GM21529 (cell line): Measurements from ENCODE around the gene PABPN1L.
"Not testable (repeated sequence)": the region's sequence is repeated elsewhere in the genome, so short reads cannot be mapped to it uniquely, and the experiment has no call there.

Experiments used
- ATAC-seq: cut with Tn5 transposase; IDR thresholded peaks from one replicate; pipeline ENCODE4 v1.9.1; 2021; ENCODE audit not compliant: unreplicated experiment

The PABPN1L gene

DNA sequence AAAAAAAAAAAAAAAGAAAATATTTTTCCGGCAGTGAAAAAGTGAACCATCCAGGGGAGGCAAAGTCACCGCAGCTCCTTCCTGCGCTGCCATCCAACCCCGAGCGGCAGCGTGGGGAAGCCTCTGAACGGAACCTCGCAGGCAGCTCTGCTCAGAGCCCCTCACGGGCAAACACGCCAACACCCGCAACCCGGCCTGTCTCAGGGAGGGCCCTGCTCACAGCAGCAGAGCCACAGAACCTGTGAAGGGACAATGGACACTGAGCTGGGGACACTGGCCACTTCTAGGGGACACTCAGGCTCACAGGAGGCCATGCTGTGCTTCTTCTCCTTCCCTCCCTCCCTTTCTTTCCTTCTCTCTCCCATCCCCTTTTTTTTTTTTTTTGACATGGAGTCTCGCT lies 33.4 kb downstream of the PABPN1L start:
- ATAC-seq: no peak

GRCh38 chr16:88831838-88832237 lies 34.6 kb downstream of the PABPN1L start:
- no peak for ATAC-seq

DNA sequence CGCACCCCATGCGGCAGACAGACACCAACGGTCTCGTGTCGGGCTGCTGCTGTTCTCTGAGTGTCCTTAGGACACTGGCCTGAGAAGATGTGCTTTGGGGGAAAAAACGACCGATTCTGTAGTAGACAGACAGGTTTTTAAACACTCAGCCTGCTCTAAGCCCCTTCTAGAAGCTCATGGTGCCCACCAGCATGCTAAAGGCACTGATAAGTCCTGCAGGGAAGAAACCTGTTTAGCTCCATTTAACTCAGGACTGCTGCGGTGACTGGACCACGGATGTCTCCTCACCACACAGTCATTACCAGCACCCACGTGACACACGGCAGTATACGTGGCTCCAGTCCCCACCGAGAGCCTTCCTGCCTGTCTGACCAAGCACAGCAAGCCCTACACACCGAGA lies 35.7 kb downstream of the PABPN1L start:
- no peak for ATAC-seq

DNA sequence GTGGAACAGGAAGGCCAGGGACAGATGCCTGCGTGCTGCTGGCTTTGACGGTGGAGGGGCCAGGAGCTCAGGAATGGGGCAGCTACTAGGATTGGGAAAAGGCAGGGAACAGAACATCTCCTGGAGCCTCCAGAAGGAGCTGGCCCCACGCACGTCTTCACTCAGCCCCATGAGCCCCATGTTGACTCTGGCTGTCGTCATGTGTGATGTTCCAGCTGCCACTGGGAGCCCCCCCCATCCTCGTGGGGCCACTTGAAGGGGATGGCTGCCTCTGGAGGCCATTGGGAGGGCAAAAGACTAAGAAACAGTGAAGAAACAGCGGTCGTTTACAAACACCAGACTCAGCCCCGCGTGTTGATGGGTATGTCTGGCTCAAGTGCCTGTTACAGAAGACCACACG lies 36.2 kb downstream of the PABPN1L start:
- no peak for ATAC-seq

DNA sequence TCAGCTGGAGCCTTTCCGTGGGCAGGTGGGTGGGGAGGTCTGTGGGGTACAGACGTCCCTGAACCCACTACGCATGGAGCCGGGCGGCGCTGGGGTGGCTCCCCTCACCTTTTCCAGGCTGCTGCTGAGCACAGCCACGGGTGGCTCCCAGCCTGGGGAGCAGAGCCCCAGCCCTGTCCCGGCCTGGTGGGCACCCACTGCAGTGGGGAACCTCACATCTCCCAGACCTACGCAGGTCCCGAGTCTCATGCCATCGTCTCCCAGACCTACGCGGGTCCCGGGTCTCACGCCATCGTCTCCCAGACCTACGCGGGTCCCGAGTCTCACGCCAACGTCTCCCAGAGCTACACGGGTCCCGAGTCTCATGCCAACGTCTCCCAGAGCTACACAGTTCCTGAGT lies 37.7 kb downstream of the PABPN1L start:
- ATAC-seq: no peak

GRCh38 chr16:88827727-88828126 lies 38.7 kb downstream of the PABPN1L start:
- ATAC-seq: no peak

DNA sequence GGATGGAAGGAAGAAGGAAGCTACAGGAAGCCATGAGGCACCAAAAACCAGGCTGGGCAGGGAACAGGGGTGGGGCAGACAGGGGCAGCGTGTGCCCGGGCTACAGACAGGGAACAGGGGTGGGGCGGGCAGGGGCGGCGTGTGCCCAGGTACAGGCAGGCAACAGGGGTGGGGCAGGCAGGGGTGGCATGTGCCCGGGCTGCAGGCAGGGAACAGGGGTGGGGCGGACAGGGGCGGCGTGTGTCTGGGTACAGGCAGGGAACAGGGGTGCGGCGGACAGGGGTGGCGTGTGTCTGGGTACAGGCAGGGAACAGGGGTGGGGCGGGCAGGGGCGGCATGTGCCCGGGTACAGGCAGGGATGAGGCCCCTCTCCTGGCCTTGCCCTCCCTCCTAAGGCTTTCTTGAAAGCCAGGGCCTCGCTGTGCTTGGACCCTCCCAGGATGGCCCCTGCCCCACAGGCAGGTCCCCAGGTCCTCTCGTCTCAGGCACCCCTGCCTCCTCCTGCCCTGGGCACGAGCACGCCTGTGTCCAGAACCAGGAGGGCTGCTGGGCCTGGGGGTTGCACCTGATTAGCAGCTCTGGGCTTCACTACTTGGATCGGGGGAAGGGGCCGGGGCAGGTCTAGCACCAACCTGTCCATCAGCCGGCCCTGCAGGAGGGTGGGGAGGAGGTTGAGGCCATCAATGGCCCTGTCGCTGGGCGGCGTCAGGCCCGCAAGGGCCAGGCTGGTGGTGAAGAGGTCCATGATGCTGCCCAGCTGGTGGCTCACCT lies 40.2 kb downstream of the PABPN1L start:
- ATAC-seq: no peak

- ATAC-seq: no peak
Observed at GRCh38 chr16:88825146-88825545, 41.3 kb downstream of the PABPN1L start.

GRCh38 chr16:88824256-88825077 lies 42.0 kb downstream of the PABPN1L start:
- ATAC-seq: no peak

- ATAC-seq: not testable (repeated sequence)
Observed at GRCh38 chr16:88823646-88824045, 42.8 kb downstream of the PABPN1L start.

GRCh38 chr16:88822281-88823040 lies 44.0 kb downstream of the PABPN1L start:
- no peak for ATAC-seq

DNA sequence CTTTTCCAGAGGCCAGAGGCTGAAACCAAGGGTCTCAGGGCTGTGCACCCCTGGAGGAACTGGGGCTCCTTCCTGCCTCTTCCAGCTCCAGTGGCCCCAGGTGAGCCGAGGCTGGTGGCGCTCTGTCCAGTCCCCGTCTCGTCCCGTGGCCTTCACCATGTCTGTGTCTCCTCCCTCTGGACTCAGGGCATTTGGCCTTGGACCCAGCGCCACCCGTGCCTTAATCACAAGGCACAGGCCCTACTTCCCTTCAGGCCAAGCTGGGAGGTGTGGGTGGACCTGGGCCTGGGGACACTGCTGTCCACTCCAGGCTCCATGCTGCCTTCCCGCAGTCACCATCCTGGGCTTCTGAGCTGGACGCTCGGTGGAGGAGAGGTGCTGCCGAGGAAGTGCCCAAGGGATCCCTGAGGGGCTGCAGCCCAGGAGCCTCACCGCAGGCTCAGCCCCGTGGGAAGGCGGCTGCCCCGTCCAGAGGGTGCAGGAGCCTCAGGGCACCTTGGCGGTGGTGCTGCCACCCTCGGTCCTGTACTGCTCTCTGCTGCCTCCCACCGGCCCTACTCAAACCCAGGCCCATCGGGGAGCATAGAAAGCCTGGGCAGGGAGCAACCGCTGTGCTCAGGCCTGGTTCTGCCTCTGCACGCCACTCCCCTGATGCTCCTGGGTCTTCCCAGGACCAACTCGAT lies 45.2 kb downstream of the PABPN1L start:
- ATAC-seq: no peak

- ATAC-seq: no peak
Observed at GRCh38 chr16:88820385-88821025, 46.0 kb downstream of the PABPN1L start.

DNA sequence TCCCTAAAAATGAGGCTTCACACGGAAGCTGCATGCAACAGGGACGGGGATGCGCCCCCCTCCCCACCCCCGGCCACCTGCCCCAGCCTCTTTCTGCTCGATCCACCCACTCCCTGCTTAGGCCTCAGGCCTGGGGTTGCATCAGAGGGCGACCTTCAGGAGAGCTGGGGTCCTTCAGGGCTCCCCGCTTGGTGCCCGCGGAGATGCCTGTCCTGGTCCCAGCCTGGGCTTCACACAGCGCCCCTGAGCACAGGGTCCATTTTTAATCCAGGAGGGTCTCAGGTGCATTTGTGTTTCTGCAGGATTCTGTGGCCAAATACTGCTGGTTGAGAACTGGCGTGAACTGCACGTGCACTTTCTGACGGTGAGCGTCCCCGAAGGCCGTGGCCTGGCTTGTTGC lies 47.3 kb downstream of the PABPN1L start:
- no peak for ATAC-seq

- no peak for ATAC-seq
Observed at GRCh38 chr16:88818575-88818874, 47.9 kb downstream of the PABPN1L start.

DNA sequence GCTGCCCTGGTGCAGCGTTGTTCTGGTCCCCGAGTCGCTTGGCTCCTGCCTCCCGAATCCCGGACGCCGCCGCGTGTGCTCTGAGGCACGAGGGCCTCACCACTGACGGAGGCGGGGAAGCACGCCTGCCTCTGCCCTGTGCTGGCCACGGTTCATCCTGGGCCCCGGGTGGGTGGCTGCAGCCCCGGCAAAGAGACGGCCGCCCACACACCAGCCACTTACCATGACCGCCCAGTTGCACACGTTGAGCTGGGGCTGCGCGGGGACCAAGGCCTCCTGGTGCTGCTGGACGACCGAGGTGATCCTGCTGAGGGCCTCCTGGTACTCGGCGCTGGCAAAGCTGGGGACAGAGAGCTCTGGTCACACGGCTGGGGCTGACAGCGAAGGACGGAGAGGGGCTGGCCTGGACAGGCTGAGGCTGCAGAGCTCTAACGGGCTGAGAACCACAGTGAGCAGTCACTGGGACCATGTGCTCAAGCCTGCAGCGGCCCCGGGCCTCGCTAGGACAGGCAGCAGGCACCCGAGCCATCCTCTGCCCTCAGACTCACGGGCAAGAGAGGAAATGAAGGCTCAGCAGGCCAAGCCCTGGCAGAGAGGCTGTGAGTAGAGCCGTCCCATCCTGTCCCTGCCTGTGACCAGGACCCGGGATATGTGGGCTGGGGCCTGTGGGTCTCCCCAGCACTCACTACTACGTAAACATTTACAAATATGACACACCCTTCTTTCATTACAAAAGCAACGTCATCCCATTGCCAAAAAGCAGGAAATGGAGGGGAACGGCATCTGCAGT lies 48.5 kb downstream of the PABPN1L start:
- ATAC-seq: no peak

DNA sequence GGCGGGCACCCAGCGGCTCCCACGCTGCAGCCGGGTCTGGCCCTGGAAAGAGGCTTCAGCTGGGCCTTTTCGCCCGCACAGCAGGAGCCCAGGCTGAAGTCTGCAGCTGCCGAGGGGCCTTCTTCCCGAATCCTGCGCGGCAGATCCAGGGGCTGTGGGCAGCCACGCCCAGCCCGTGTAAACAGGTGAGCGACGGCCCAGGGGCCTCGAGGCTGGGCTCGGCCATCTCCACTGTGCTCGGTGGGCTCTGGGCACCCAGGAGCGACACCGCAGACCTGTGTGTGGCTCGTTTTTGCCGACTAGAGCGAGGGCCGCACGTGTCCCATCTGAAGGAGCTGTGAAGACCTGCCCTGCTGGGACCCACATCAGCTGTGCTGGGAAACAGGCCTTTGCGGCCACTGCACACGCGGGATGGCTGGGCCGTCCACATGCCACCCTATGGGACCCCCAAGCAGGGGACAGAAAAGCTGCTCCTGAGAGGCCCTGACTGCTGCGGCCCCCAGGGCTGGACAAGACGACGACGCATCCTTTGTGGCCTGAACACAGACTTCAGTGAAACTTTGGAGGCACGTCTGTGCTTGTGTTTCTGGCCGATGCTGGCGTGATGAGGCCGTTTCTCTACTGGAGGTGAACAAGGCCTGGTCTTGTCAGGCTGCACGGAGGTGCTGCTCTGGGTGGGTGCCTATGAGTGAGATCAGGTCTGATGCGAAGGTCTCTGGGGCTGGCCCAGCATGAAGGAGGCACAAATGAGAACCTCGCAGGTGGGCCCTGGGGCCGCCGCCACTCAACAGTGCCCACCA lies 49.5 kb downstream of the PABPN1L start:
- no peak for ATAC-seq

- no peak for ATAC-seq
Observed at GRCh38 chr16:88815901-88816589, 50.4 kb downstream of the PABPN1L start.

DNA sequence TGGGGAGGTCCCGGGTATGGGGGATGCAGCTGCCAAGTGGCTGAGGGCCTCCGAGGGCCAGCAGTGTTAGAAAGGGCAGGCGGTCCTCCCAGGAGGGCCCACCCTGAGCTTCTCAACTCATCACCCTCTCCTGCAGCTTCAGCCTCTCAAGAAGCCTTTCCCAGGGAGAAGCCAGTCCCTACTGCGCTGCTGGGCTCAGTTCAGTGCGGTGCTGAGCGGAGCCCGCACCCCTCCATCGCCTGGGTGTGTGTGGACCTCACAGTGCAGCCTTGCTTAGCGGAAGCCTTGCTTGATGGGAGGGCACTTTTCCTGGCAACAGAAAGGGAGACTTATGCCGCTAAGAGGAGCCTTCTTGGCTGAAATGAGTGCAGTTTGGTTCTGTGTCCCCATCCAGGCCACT lies 51.2 kb downstream of the PABPN1L start:
- no peak for ATAC-seq
